IMR-90 (cell line): ENCODE results near the gene OPN1SW. TPM values are rescaled to one million over a fixed set of nuclear protein-coding genes. Genes with fewer than 3 reads are reported as not detected.

ENCODE experiments used
- ATAC-seq: fragments of 200-7000 bp; cut with Tn5 transposase; 2 replicates; pipeline ENCODE4 v1.9.1; 2020; ENCODE audit warnings: low read depth, mild to moderate bottlenecking, moderate library complexity
- BruUV-seq: library from RNA; stranded (reverse); fragments of 400-500 nt; replicated peaks from 2 replicates; lab custom pipeline; 2021; lab: Mats Ljungman, UMichigan
- CTCF ChIA-PET: fragments of 300-600 bp; formaldehyde crosslinking; extraction: SDS; loops from one replicate; lab custom pipeline; 2021; ENCODE audit warnings: antibody characterized with exemption; lab: Yijun Ruan, JAX
- POLR2A ChIA-PET: fragments of 300-600 bp; sonication (Branson Sonifier 250); formaldehyde crosslinking; loops from one replicate; lab custom pipeline; 2022; ENCODE audit warnings: antibody characterized with exemption; ENCODE audit not compliant: unreplicated experiment; lab: Charles Lee
- DNase-seq: peaks from one replicate; pipeline ENCODE4 v3.0.0; 2013
- H2AFZ ChIP-seq: replicated peaks from 2 replicates; pipeline ENCODE3; 2013; ENCODE audit warnings: low read length, mild to moderate bottlenecking; ENCODE audit not compliant: poor library complexity
- H2AK5ac ChIP-seq: 2 replicates; pipeline ENCODE4 v1.6.1; 2013; ENCODE audit warnings: low read depth, low read length, inconsistent platforms
- H2AK9ac ChIP-seq: replicated peaks from 2 replicates; pipeline ENCODE3; 2013; ENCODE audit warnings: mild to moderate bottlenecking, low read depth, low read length, moderate library complexity; ENCODE audit not compliant: poor library complexity
- H2BK120ac ChIP-seq: 2 replicates; pipeline ENCODE4 v1.6.1; 2013; ENCODE audit warnings: low read depth, low read length, inconsistent platforms
- H2BK15ac ChIP-seq: 3 replicates; pipeline ENCODE4 v1.6.1; 2013; ENCODE audit warnings: low read depth, low read length, inconsistent platforms
- H2BK20ac ChIP-seq: 2 replicates; pipeline ENCODE4 v1.6.1; 2013; ENCODE audit warnings: low read depth, mild to moderate bottlenecking, inconsistent platforms, low read length, moderate library complexity
- H2BK5ac ChIP-seq: 2 replicates; pipeline ENCODE4 v1.6.1; 2013; ENCODE audit warnings: mild to moderate bottlenecking, low read depth, low read length, inconsistent platforms; ENCODE audit not compliant: poor library complexity, severe bottlenecking
- H3K14ac ChIP-seq: replicated peaks from 2 replicates; pipeline ENCODE4 v1.6.1; 2013; ENCODE audit warnings: low read depth, low read length, inconsistent platforms
- H3K18ac ChIP-seq: 2 replicates; pipeline ENCODE4 v1.6.1; 2013; ENCODE audit warnings: low read depth, low read length, control low read depth
- H3K23ac ChIP-seq: 2 replicates; pipeline ENCODE4 v1.6.1; 2013; ENCODE audit warnings: low read depth, low read length, inconsistent platforms
- H3K27ac ChIP-seq: 2 replicates; pipeline ENCODE4 v1.5.1; 2013; ENCODE audit warnings: mild to moderate bottlenecking, control low read depth, low read length; ENCODE audit not compliant: insufficient read depth
- H3K27me3 ChIP-seq: 2 replicates; pipeline ENCODE4 v1.6.1; 2013; ENCODE audit warnings: low read length; ENCODE audit not compliant: control insufficient read depth, insufficient read depth
- H3K36me3 ChIP-seq: 2 replicates; pipeline ENCODE4 v1.6.1; 2013; ENCODE audit warnings: low read length, mixed read lengths; ENCODE audit not compliant: control insufficient read depth, insufficient read depth
- H3K4ac ChIP-seq: 2 replicates; pipeline ENCODE4 v1.6.1; 2013; ENCODE audit warnings: low read depth, low read length, inconsistent platforms
- H3K4me1 ChIP-seq: 2 replicates; pipeline ENCODE4 v1.6.1; 2013; ENCODE audit warnings: low read length, mixed read lengths; ENCODE audit not compliant: control insufficient read depth, insufficient read depth
- H3K4me2 ChIP-seq: 2 replicates; pipeline ENCODE4 v1.6.1; 2013; ENCODE audit warnings: low read depth, mild to moderate bottlenecking, control low read depth, low read length, moderate library complexity
- H3K4me3 ChIP-seq: 2 replicates; pipeline ENCODE4 v1.5.1; 2013; ENCODE audit warnings: low read depth, mild to moderate bottlenecking, control low read depth, low read length, moderate library complexity; ENCODE audit not compliant: insufficient read depth
- H3K56ac ChIP-seq: 2 replicates; pipeline ENCODE4 v1.6.1; 2013; ENCODE audit warnings: low read length, inconsistent platforms; ENCODE audit not compliant: insufficient read depth; ENCODE audit errors: extremely low read depth
- H3K79me1 ChIP-seq, 2 experiments: 2 replicates each; pipeline ENCODE4 v1.6.1; 2013; ENCODE audit warnings: low read length in 2 of 2, inconsistent platforms in 1 of 2, low read depth in 1 of 2
- H3K9ac ChIP-seq: 2 replicates; pipeline ENCODE4 v1.6.1; 2013; ENCODE audit warnings: low read depth, low read length, control low read depth
- H3K9me1 ChIP-seq: 2 replicates; pipeline ENCODE4 v1.6.1; 2013; ENCODE audit warnings: low read length, inconsistent platforms; ENCODE audit not compliant: insufficient read depth
- H3K9me3 ChIP-seq: 2 replicates; pipeline ENCODE4 v1.6.1; 2013; ENCODE audit warnings: low read length; ENCODE audit not compliant: control insufficient read depth, insufficient read depth
- H4K20me1 ChIP-seq: 2 replicates; pipeline ENCODE4 v1.6.1; 2013; ENCODE audit warnings: low read length, inconsistent platforms; ENCODE audit not compliant: insufficient read depth
- H4K5ac ChIP-seq: 2 replicates; pipeline ENCODE4 v1.6.1; 2013; ENCODE audit warnings: mild to moderate bottlenecking, low read depth, low read length, control low read depth
- H4K8ac ChIP-seq, 2 experiments: 2 replicates each; pipeline ENCODE4 v1.6.1; 2013; ENCODE audit warnings: low read depth in 2 of 2, low read length in 2 of 2, control low read depth in 1 of 2, inconsistent platforms in 1 of 2
- H4K91ac ChIP-seq: 2 replicates; pipeline ENCODE4 v1.6.1; 2013; ENCODE audit warnings: low read depth, low read length, inconsistent platforms; ENCODE audit not compliant: insufficient read depth
- MAFK ChIP-seq: IDR thresholded peaks from 2 replicates; pipeline ENCODE4 v1.6.1; 2012; ENCODE audit warnings: low read depth, low read length, improper control_type of control experiment
- NFE2L2 ChIP-seq: fragments of 150-350 bp; IDR thresholded peaks from 2 replicates; pipeline ENCODE4 v1.6.1; 2016; ENCODE audit warnings: low read depth, mild to moderate bottlenecking, low read length
- POLR2A ChIP-seq: IDR thresholded peaks from 2 replicates; pipeline ENCODE4 v1.6.1; 2012; ENCODE audit warnings: mild to moderate bottlenecking, low read depth, low read length
- RFX5 ChIP-seq: IDR thresholded peaks from 2 replicates; pipeline ENCODE4 v1.8.0; 2012; ENCODE audit warnings: low read depth, mild to moderate bottlenecking, low read length, moderate library complexity
- WGBS, 2 experiments: methylation state at CpG; one replicate each; pipeline versions ENCODE4 v1.1.5 to v1.1.7; 2013; ENCODE audit warnings: missing lambda C conversion rate in 2 of 2; ENCODE audit not compliant: insufficient read length in 1 of 2; ENCODE audit errors: extremely low coverage in 2 of 2; 5-methylcytosine and 5-hydroxymethylcytosine counted together
- dilution Hi-C: fragments of 300-500 bp; cut with HindIII; formaldehyde crosslinking; loops from one replicate; pipeline ENCODE4 v1.14.3; 2018; ENCODE audit warnings: low sequenced_read_pairs; ENCODE audit not compliant: unreplicated experiment
- in situ Hi-C: fragments of 300-500 bp; cut with MboI; formaldehyde crosslinking; loops from 3 replicates; pipeline ENCODE4 v1.14.3; 2019; ENCODE audit warnings: low sequenced_read_pairs, inconsistent platforms, mixed read lengths
- intact Hi-C: fragments of 100-400 bp; cut with micrococcal nuclease; formaldehyde crosslinking; loops from 2 replicates; pipeline ENCODE4 v1.10.0; 2022
- polyA plus RNA-seq, 3 experiments: library from polyadenylated mRNA; depleted of rRNA; stranded (reverse); fragments of >200 nt; gene quantifications; 2 replicates each; pipeline ENCODE4 v1.2.3, GENCODE V29; 2012; ENCODE audit warnings: low replicate concordance in 1 of 3
- total RNA-seq: library from RNA; depleted of rRNA; stranded (reverse); fragments of >200 nt; gene quantifications from 2 replicates; pipeline ENCODE4 v1.2.3, GENCODE V29; 2012

OPN1SW gene
- total and polyA plus RNA-seq, 2 of the 4 experiments (the other 2 are of a cell fraction), result not detected

- Histone ChIP-seq H3K4me3 (peak overlapping the region; percentile 81), H4K8ac (no peak overlapping the region), H2AFZ (no peak overlapping the region), H4K91ac (no peak overlapping the region), H3K79me1 (peaks cover 0 to 19% of the 10 kb centered on the region in 2 experiments; a peak in 2 of 4 replicates), H3K4ac (peak overlapping the region; percentile 57), H3K9me1 (peaks cover 23% of the 10 kb centered on the region), H3K4me1 (peaks cover 8% of the 10 kb centered on the region), H2BK15ac (no peak overlapping the region), H3K9ac (peak overlapping the region; percentile 91; the same call in 1 of the 2 replicates), H2BK120ac (no peak overlapping the region), H2BK5ac (peak overlapping the region; percentile 87), H4K5ac (no peak overlapping the region), H3K14ac (peak overlapping the region; percentile 81), H3K9me3 (no peaks in the 10 kb centered on the region), H2AK9ac (no peak overlapping the region), H3K56ac (peak overlapping the region; percentile 50; the same call in 1 of the 2 replicates), H2BK20ac (no peak overlapping the region), H3K23ac (peak overlapping the region; percentile 85), H3K4me2 (peak overlapping the region; percentile 90), H3K27me3 (no peaks in the 10 kb centered on the region), H3K18ac (no peak overlapping the region), H3K27ac (no peak overlapping the region), H2AK5ac (peak overlapping the region; percentile 87), H3K36me3 (peaks cover 4% of the 10 kb centered on the region), H4K20me1 (peaks cover 68% of the 10 kb centered on the region)
- ATAC-seq (no peak), DNase-seq (no peak)
- in situ Hi-C loops, result no loop called here
- ChIA-PET CTCF (interaction anchor here (0.8 to 1.0 kb wide), 2 partner anchors 8 to 9 kb away, joined by 3 to 4 read pairs; no protein-coding TSS in a partner anchor), POLR2A (interaction anchor here (0.6 to 1.5 kb wide), 2 partner anchors 92 to 94 kb away, joined by 3 to 12 read pairs; no protein-coding TSS in a partner anchor)
- dilution Hi-C loops, result no loop called here
- peak; percentile 48 for TF ChIP-seq MAFK
- no peak for TF ChIP-seq NFE2L2
- TF ChIP-seq POLR2A, result peak; percentile 38; the same call in 1 of the 2 replicates
- TF ChIP-seq RFX5, result no peak
- BruUV-seq, result no TSS peak
- WGBS, 2 experiments, result no CpG with 5 or more reads among the region's 3 CpGs
- intact Hi-C loops, result loop anchor here (5.0 kb wide), 1 partner anchor 91 kb away; the partner anchor contains the start of gene FLNC
Observed at GRCh38 chr7:128740996-128741395, 34.6 kb downstream of the OPN1SW start.
